Trophoblast cell (in vitro differentiated cells and primary cell): ENCODE measurements around the gene PLB1.
A peak's percentile ranks its signal among the peaks of the same experiment; 100 is the strongest.

Source experiments
- DNase-seq, 2 donors: peaks; one replicate each; pipeline ENCODE4 v3.0.0-alpha.2; 2016
- H2AFZ ChIP-seq: 2 replicates; pipeline ENCODE4 v1.6.1; 2013; ENCODE audit warnings: low read length, moderate library complexity, mild to moderate bottlenecking; ENCODE audit not compliant: insufficient read depth, poor library complexity
- H2AK5ac ChIP-seq: 2 replicates; pipeline ENCODE4 v1.6.1; 2013; ENCODE audit warnings: mild to moderate bottlenecking, low read length
- H2BK120ac ChIP-seq: 2 replicates; pipeline ENCODE4 v1.6.1; 2013; ENCODE audit warnings: low read length, mild to moderate bottlenecking, moderate library complexity; ENCODE audit not compliant: insufficient read depth, poor library complexity
- H2BK12ac ChIP-seq: 2 replicates; pipeline ENCODE4 v1.6.1; 2013; ENCODE audit warnings: mild to moderate bottlenecking, low read length, moderate library complexity
- H2BK5ac ChIP-seq: 2 replicates; pipeline ENCODE4 v1.6.1; 2013; ENCODE audit warnings: low read length, low read depth, moderate library complexity, mild to moderate bottlenecking; ENCODE audit not compliant: poor library complexity
- H3K14ac ChIP-seq: 2 replicates; pipeline ENCODE4 v1.6.1; 2013; ENCODE audit warnings: mild to moderate bottlenecking, low read length
- H3K18ac ChIP-seq: 2 replicates; pipeline ENCODE4 v1.6.1; 2013; ENCODE audit warnings: mild to moderate bottlenecking, low read length
- H3K23ac ChIP-seq: 2 replicates; pipeline ENCODE4 v1.6.1; 2013; ENCODE audit warnings: low read length
- H3K27ac ChIP-seq: 2 replicates; pipeline ENCODE4 v1.5.1; 2013; ENCODE audit warnings: low read depth, mild to moderate bottlenecking, inconsistent platforms, low read length, moderate library complexity
- H3K27me3 ChIP-seq: 2 replicates; pipeline ENCODE4 v1.6.1; 2013; ENCODE audit warnings: inconsistent platforms, mild to moderate bottlenecking, low read length, moderate library complexity; ENCODE audit not compliant: insufficient read depth
- H3K36me3 ChIP-seq, 2 experiments: 1 replicate in 1 of 2; 2 replicates in 1 of 2; pipeline ENCODE4 v1.6.1; 2013; ENCODE audit warnings: low read length in 2 of 2, mild to moderate bottlenecking in 2 of 2, moderate library complexity in 1 of 2; ENCODE audit not compliant: insufficient read depth in 2 of 2, control insufficient read depth in 1 of 2
- H3K4ac ChIP-seq: 2 replicates; pipeline ENCODE4 v1.6.1; 2013; ENCODE audit warnings: low read depth, mild to moderate bottlenecking, low read length, moderate library complexity
- H3K4me1 ChIP-seq, 2 experiments: 1 replicate in 1 of 2; 2 replicates in 1 of 2; pipeline ENCODE4 v1.6.1; 2013; ENCODE audit warnings: low read length in 2 of 2, mild to moderate bottlenecking in 2 of 2, moderate library complexity in 1 of 2; ENCODE audit not compliant: insufficient read depth in 2 of 2, control insufficient read depth in 1 of 2
- H3K4me2 ChIP-seq: 2 replicates; pipeline ENCODE4 v1.6.1; 2013; ENCODE audit warnings: inconsistent platforms, mild to moderate bottlenecking, low read length, moderate library complexity
- H3K4me3 ChIP-seq: 2 replicates; pipeline ENCODE4 v1.5.1; 2013; ENCODE audit warnings: mild to moderate bottlenecking, low read depth, low read length, inconsistent platforms
- H3K79me1 ChIP-seq: one replicate; pipeline ENCODE4 v1.6.1; 2013; ENCODE audit warnings: low read length
- H3K79me2 ChIP-seq: 2 replicates; pipeline ENCODE4 v1.6.1; 2013; ENCODE audit warnings: low read length, mild to moderate bottlenecking; ENCODE audit not compliant: control insufficient read depth, insufficient read depth, poor library complexity
- H3K9ac ChIP-seq: 2 replicates; pipeline ENCODE4 v1.6.1; 2013; ENCODE audit warnings: mild to moderate bottlenecking, low read length
- H3K9me3 ChIP-seq: 2 replicates; pipeline ENCODE4 v1.6.1; 2013; ENCODE audit warnings: low read depth, mild to moderate bottlenecking, control low read depth, inconsistent platforms, low read length; ENCODE audit not compliant: insufficient read depth
- H4K12ac ChIP-seq: 2 replicates; pipeline ENCODE4 v1.6.1; 2013; ENCODE audit warnings: low read depth, mild to moderate bottlenecking, low read length, moderate library complexity
- H4K8ac ChIP-seq: 2 replicates; pipeline ENCODE4 v1.6.1; 2013; ENCODE audit warnings: low read depth, mild to moderate bottlenecking, low read length, moderate library complexity
- H4K91ac ChIP-seq: one replicate; pipeline ENCODE4 v1.6.1; 2013; ENCODE audit warnings: low read depth, mild to moderate bottlenecking, low read length, moderate library complexity
- WGBS: extraction: QIAGEN DNeasy Blood & Tissue Kit; methylation state at CpG from one replicate; pipeline ENCODE4 v1.1.7; 2013; ENCODE audit warnings: missing lambda C conversion rate; ENCODE audit not compliant: insufficient read length, insufficient coverage; ENCODE audit errors: extremely low coverage; 5-methylcytosine and 5-hydroxymethylcytosine counted together

Gene PLB1

DNA sequence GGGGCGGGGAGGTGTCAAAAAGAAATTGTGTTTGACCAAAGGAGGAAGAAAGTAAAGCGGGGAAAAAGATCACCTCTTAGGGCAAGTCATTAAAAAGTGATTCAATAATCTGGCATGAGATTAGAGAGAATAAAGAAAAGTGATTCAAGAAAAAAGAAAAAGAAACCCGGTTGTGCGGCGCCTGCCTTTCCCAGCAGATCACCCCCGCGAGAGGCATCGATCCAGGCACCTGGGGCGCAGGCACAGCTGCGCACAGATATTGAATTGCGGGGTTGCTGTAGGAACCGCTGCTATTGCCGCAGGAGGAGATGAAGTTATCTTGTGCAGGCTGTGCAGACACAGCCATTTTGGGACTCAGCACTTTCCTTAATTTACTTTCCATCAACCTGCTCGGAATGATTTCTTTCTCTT, 71.2 kb downstream of the PLB1 start:
- no peak overlapping the region for H3K27ac ChIP-seq
- no peaks in the 10 kb centered on the region for H3K36me3 ChIP-seq
- H4K91ac ChIP-seq, result peak overlapping the region; percentile 79
- peak overlapping the region; percentile 86 for H3K14ac ChIP-seq
- H2BK5ac ChIP-seq, result no peak overlapping the region
- H2BK12ac ChIP-seq, result peak overlapping the region; percentile 95
- H2AK5ac ChIP-seq, result no peak overlapping the region
- no peaks in the 10 kb centered on the region for H3K9me3 ChIP-seq
- H4K12ac ChIP-seq, result peak overlapping the region; percentile 47
- no peaks in the 10 kb centered on the region for H3K27me3 ChIP-seq
- H3K23ac ChIP-seq, result no peak overlapping the region
- WGBS, result no CpG with 5 or more reads among the region's 14 CpGs
- H3K4me3 ChIP-seq, result peak overlapping the region; percentile 59
- no peak overlapping the region for H3K18ac ChIP-seq
- DNase-seq, result no peak
- H3K4me1 ChIP-seq, result peaks cover 4 to 6% of the 10 kb centered on the region in 2 experiments
- H3K4ac ChIP-seq, result no peak overlapping the region
- H2AFZ ChIP-seq, result peak overlapping the region; percentile 50
- H3K79me1 ChIP-seq, result peaks cover 2% of the 10 kb centered on the region
- H2BK120ac ChIP-seq, result peak overlapping the region; percentile 61
- peak overlapping the region; percentile 70 for H4K8ac ChIP-seq
- H3K4me2 ChIP-seq, result peak overlapping the region; percentile 92
- H3K79me2 ChIP-seq, result peaks cover 3% of the 10 kb centered on the region
- H3K9ac ChIP-seq, result no peak overlapping the region

DNA sequence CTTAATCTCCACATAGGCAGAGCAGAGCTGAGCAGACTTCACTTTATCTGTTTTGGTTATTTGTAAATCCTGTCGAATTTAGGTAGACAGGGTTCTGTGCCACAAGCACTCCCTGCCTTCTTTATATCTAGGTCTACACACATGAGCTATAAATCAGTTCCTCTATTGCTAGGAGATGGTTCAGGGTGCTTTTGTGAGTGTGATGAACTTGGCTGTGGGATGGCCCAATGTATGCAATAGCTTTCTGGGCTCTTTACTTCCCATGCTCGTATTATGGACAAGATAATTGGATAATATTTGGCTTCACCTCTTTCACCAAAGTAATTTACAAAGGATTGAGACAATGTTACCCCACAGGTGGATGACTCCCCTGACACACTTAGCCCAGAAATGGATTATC, 72.2 kb downstream of the PLB1 start:
- Histone ChIP-seq H3K4ac (no peak overlapping the region), H4K91ac (no peak overlapping the region), H2BK5ac (no peak overlapping the region), H2AK5ac (no peak overlapping the region), H4K12ac (no peak overlapping the region), H3K14ac (no peak overlapping the region), H3K27me3 (no peaks in the 10 kb centered on the region), H4K8ac (no peak overlapping the region), H3K9me3 (no peaks in the 10 kb centered on the region), H3K4me2 (no peak overlapping the region), H2BK120ac (peak overlapping the region; percentile 31), H3K18ac (no peak overlapping the region), H3K79me2 (peaks cover 3% of the 10 kb centered on the region), H3K36me3 (no peaks in the 10 kb centered on the region), H2AFZ (no peak overlapping the region), H3K79me1 (peaks cover 2% of the 10 kb centered on the region), H3K4me1 (peaks cover 4 to 6% of the 10 kb centered on the region in 2 experiments), H2BK12ac (peak overlapping the region; percentile 42), H3K4me3 (no peak overlapping the region), H3K27ac (no peak overlapping the region), H3K23ac (no peak overlapping the region), H3K9ac (no peak overlapping the region)
- WGBS, result no CpG with 5 or more reads among the region's 2 CpGs
- no peak for DNase-seq

DNA sequence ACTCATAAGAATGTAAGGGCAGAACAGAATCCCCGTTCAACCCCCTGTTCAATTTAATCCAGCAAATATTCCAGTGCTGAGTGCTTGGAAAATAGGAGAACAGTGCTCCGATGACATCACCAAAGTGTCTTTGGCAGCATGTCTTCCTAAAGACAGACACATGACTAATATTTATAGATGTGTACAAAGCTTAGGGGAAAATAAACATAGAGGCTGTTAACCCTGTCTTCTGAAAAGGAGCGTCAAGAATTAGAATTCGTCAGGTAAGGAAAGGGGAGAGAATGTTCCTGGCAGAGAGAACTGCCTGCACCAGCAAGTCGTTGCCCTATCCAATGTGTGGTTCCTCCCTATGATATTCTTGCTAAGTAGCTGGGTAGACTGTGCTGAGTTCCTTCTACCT, 72.7 kb downstream of the PLB1 start:
- no peak overlapping the region for H3K4me2 ChIP-seq
- no CpG with 5 or more reads among the region's 5 CpGs for WGBS

DNA sequence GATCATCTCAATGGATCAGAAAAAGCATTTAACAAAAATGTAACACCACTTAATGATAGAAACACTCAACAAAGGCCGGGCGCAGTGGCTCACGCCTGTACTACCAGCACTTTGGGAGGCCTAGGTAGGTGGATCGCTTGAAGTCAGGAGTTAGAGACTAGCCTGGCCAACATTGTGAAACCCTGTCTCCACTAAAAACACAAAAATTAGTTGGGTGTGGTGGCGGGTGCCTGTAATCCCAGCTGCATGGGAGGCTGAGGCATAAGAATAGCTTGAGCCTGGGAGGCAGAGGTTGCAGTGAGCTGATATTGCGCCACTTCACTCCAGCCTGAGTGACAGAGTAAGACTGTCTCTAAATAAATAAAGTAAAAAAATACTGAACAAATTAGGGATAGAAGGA, 74.6 kb downstream of the PLB1 start:
- H4K8ac ChIP-seq, result no peak overlapping the region
- no peak overlapping the region for H3K4me3 ChIP-seq
- no peak overlapping the region for H3K14ac ChIP-seq
- H2BK5ac ChIP-seq, result no peak overlapping the region
- no CpG with 5 or more reads among the region's 6 CpGs for WGBS
- no peaks in the 10 kb centered on the region for H3K9me3 ChIP-seq
- no peak overlapping the region for H3K4ac ChIP-seq
- peaks cover 2% of the 10 kb centered on the region for H3K79me1 ChIP-seq
- H2BK120ac ChIP-seq, result no peak overlapping the region
- peak; percentile 81 to 82 for DNase-seq
- H3K9ac ChIP-seq, result no peak overlapping the region
- no peak overlapping the region for H2AFZ ChIP-seq
- no peaks in the 10 kb centered on the region for H3K36me3 ChIP-seq
- H3K79me2 ChIP-seq, result peaks cover 3% of the 10 kb centered on the region
- H3K18ac ChIP-seq, result no peak overlapping the region
- H3K4me2 ChIP-seq, result no peak overlapping the region
- H2BK12ac ChIP-seq, result no peak overlapping the region
- H3K4me1 ChIP-seq, result peaks cover 4 to 6% of the 10 kb centered on the region in 2 experiments
- H4K91ac ChIP-seq, result no peak overlapping the region
- H3K27ac ChIP-seq, result no peak overlapping the region
- no peak overlapping the region for H2AK5ac ChIP-seq
- no peak overlapping the region for H4K12ac ChIP-seq
- no peaks in the 10 kb centered on the region for H3K27me3 ChIP-seq
- no peak overlapping the region for H3K23ac ChIP-seq

More for the DNA sequence above, 72.7 kb downstream of the PLB1 start:
- Histone ChIP-seq H3K9ac (no peak overlapping the region), H3K23ac (no peak overlapping the region), H4K91ac (no peak overlapping the region), H2BK120ac (no peak overlapping the region), H3K79me1 (peaks cover 2% of the 10 kb centered on the region), H2AK5ac (no peak overlapping the region), H3K4ac (no peak overlapping the region), H3K27me3 (no peaks in the 10 kb centered on the region), H3K79me2 (peaks cover 3% of the 10 kb centered on the region), H3K4me1 (peaks cover 4 to 6% of the 10 kb centered on the region in 2 experiments), H3K36me3 (no peaks in the 10 kb centered on the region), H2BK12ac (no peak overlapping the region), H3K4me3 (no peak overlapping the region), H4K12ac (no peak overlapping the region), H3K14ac (no peak overlapping the region), H3K27ac (no peak overlapping the region), H3K9me3 (no peaks in the 10 kb centered on the region), H2AFZ (no peak overlapping the region), H2BK5ac (no peak overlapping the region), H3K18ac (no peak overlapping the region), H4K8ac (no peak overlapping the region)
- no peak for DNase-seq
